CD4-positive, alpha-beta T cell treated with Interleukin-4 for 4 hours (primary cell): Measurements from ENCODE around the gene COL2A1.
"Not testable (repeated sequence)": the region's sequence is repeated elsewhere in the genome, so short reads cannot be mapped to it uniquely, and the experiment has no call there.

Source experiments
- DNase-seq: peaks from one replicate; pipeline ENCODE4 v3.0.0-alpha.2; 2020

COL2A1 gene

GRCh38 chr12:47972895-47973294 lies 31.4 kb downstream of the COL2A1 start:
- no peak for DNase-seq

- DNase-seq = no peak
Measured at GRCh38 chr12:47970843-47971242, 33.4 kb downstream of the COL2A1 start.

- no peak for DNase-seq
Measured at GRCh38 chr12:47969845-47970244, 34.4 kb downstream of the COL2A1 start.

GRCh38 chr12:47967461-47968321 lies 36.6 kb downstream of the COL2A1 start:
- no peak for DNase-seq

GRCh38 chr12:47965581-47965980 lies 38.7 kb downstream of the COL2A1 start:
- no peak for DNase-seq

GRCh38 chr12:47964106-47964728 lies 40.1 kb downstream of the COL2A1 start:
- DNase-seq = no peak

GRCh38 chr12:47963340-47964040 lies 40.8 kb downstream of the COL2A1 start, which contains the start of gene TMEM106C:
Gene TMEM106C, plus strand, starts transcription at chr12:47963596. Its CDS starts 641 bp downstream, at chr12:47964237.
- DNase-seq = peak; percentile 87

GRCh38 chr12:47962198-47962597 lies 42.1 kb downstream of the COL2A1 start:
- no peak for DNase-seq

- DNase-seq = not testable (repeated sequence)
Measured at GRCh38 chr12:47957671-47958070, 46.6 kb downstream of the COL2A1 start.

GRCh38 chr12:47955059-47955458 lies 49.2 kb downstream of the COL2A1 start:
- no peak for DNase-seq

GRCh38 chr12:47954467-47955045 lies 49.7 kb downstream of the COL2A1 start:
- DNase-seq = no peak

GRCh38 chr12:47954058-47954457 lies 50.2 kb downstream of the COL2A1 start:
- DNase-seq = no peak

GRCh38 chr12:47950856-47951468 lies 53.3 kb downstream of the COL2A1 start:
- no peak for DNase-seq

GRCh38 chr12:47949441-47950341 lies 54.6 kb downstream of the COL2A1 start:
- peak; percentile 15 for DNase-seq

- DNase-seq = no peak
Measured at GRCh38 chr12:47947341-47947740, 56.9 kb downstream of the COL2A1 start.

GRCh38 chr12:47946413-47947323 lies 57.6 kb downstream of the COL2A1 start:
- no peak for DNase-seq

- DNase-seq = no peak
Measured at GRCh38 chr12:47945341-47945728, 58.9 kb downstream of the COL2A1 start.

- DNase-seq = no peak
Measured at GRCh38 chr12:47944685-47945340, 59.5 kb downstream of the COL2A1 start.

- no peak for DNase-seq
Measured at GRCh38 chr12:47943623-47944340, 60.5 kb downstream of the COL2A1 start.
